ENCODE measurements around the gene ADNP.

ADNP gene

GRCh38 chr20:50865114-50865513 is 66.1 kb downstream of the ADNP start:
- TF ChIP-seq CTCF (IDR thresholded peaks at IDR 0.05; ENCODE audit: low read depth, low read length) = no peak
- no peak overlapping the region for H3K4me3 ChIP-seq (ENCODE audit: low read depth, low read length)

DNA sequence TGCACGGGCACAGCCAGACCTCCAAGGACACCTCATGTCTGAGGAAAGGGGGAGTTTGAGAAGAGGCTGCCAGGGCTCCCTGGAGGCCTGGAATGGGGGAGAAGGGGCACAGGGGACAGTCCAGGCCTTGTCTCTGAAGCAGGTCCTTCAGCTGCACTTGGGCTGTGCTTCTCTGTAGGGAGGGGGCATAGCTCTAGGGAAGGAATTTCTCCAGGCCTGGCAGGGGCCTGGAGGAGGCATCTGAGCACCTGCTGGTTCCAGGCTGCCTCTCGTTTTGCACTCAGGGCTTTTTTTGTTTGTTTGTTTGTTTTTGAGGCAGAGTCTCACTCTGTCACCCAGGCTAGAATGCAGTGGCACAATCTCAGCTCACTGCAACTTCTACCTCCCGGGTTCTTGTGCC is 68.7 kb downstream of the ADNP start:
- TF ChIP-seq CTCF (IDR thresholded peaks at IDR 0.05; ENCODE audit: low read depth, low read length) = no peak
- H3K4me3 ChIP-seq (ENCODE audit: low read depth, low read length) = no peak overlapping the region

GRCh38 chr20:50861012-50861411 is 70.2 kb downstream of the ADNP start:
- H3K4me3 ChIP-seq (ENCODE audit: low read depth, low read length) = no peak overlapping the region
- TF ChIP-seq CTCF (IDR thresholded peaks at IDR 0.05; ENCODE audit: low read depth, low read length) = no peak

DNA sequence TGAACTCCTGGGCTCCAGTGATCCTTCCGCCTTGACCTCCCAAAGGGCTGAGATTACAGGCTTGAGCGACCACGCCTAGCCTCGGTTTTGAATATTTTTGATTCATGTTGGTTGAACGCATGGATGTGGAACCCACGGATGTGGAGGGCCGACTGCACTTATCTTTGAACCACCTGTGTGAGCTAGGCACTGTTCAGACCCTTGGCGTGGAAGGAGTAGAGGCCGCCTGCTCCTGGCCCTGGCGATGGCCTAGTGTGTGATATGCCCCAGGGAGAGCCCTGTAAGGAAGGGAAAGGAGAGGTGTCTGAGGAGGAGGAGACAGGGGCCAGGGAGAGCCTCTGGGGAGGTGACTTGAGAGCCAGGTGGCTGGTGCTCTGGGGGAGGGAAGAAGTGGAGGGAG is 72.1 kb downstream of the ADNP start:
- H3K4me3 ChIP-seq (ENCODE audit: low read depth, low read length) = no peak overlapping the region
- no peak for TF ChIP-seq CTCF (IDR thresholded peaks at IDR 0.05; ENCODE audit: low read depth, low read length)

GRCh38 chr20:50858525-50858924 is 72.7 kb downstream of the ADNP start:
- no peak for TF ChIP-seq CTCF (IDR thresholded peaks at IDR 0.05; ENCODE audit: low read depth, low read length)

DNA sequence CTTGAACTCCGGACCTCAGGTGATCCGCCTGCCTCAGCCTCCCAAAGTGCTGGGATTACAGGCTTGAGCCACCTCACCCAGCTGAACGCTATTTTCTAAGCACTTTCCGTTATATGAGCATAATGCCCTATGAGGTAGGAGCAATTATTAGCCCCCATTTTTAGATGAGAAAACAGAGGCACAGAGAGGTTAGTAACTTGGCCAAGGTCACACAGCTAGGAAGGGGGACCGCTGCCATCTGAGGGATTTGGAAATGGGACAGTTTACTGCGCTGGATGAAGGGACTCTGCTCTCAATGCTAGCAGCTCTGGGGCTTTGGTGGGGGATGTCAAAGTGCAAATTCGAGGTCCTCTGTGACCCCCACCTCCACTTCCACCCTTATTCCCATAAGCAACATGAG is 73.9 kb downstream of the ADNP start:
- TF ChIP-seq CTCF (IDR thresholded peaks at IDR 0.05; ENCODE audit: low read depth, low read length) = no peak
- H3K4me3 ChIP-seq (ENCODE audit: low read depth, low read length) = no peak overlapping the region

More at GRCh38 chr20:50858525-50858924, 72.7 kb downstream of the ADNP start:
- H3K4me3 ChIP-seq (ENCODE audit: low read depth, low read length) = no peak overlapping the region

GRCh38 chr20:50856475-50857041 is 74.7 kb downstream of the ADNP start:
- no peak for TF ChIP-seq CTCF (IDR thresholded peaks at IDR 0.05; ENCODE audit: low read depth, low read length)
- no peak overlapping the region for H3K4me3 ChIP-seq (ENCODE audit: low read depth, low read length)
